8988T (cell line): ENCODE results near the gene TTLL9.
A peak's percentile ranks its signal among the peaks of the same experiment; 100 is the strongest.

Experiments used
- DNase-seq: peaks from one replicate; pipeline ENCODE4 v3.0.0; 2011

TTLL9 gene

GRCh38 chr20:31859266-31859997 lies 11.0 kb upstream of the TTLL9 start:
- no peak for DNase-seq

GRCh38 chr20:31859998-31860380 lies 10.4 kb upstream of the TTLL9 start:
- DNase-seq: no peak

DNA sequence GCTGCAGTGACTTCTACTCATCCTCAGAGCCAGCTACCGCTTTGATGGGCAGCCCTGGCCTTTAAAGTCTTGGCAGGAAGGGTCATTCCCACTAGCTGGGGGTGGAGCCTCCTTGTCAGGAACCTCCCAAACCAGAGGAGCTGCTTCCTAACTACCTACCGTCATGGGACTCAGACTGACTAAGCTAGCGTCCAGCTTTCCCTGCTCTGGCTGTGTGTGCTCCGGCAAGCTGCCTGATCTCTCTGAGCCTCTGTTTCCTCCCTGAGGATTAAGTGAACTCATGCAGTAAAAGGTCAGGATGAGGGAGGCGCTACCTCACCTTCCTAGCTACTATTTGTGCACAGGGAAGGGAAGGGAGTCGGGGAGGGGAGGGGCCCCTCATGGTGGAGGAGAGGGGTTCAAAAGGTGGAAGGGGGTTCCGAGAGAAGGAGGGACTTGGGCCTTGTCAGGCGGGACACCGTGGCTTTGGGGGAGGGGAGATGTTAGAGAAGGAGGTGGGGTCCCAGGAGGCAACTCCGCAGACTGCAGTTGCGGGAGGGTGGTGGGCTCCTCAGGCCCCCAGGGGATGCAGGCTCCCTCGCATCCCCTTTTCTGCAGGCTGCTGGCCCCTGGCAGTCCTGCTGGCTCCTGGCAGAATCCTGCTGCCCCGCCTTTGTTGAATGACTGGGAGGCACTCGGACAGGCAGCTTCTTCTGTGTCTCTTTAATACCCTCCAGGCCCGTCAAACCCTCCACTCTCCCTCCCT lies 9.9 kb upstream of the TTLL9 start:
- DNase-seq: peak; percentile 62

DNA sequence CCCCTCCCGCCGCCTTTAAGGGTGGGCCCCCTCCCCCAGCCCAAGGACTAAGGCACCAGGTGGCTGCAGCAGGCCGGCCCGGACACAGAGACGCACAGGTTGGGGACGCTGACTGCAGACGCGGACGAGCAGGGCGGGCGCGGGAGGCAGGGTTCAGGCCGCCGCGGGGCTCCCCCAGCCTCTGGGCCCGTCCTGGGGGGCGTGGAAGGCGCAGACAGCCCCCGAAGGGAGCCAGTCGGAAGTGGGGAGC lies 9.4 kb upstream of the TTLL9 start:
- no peak for DNase-seq

GRCh38 chr20:31861385-31862156 lies 8.9 kb upstream of the TTLL9 start:
- DNase-seq: peak; percentile 98

- no peak for DNase-seq
Measured at GRCh38 chr20:31862157-31862470, 8.3 kb upstream of the TTLL9 start.

DNA sequence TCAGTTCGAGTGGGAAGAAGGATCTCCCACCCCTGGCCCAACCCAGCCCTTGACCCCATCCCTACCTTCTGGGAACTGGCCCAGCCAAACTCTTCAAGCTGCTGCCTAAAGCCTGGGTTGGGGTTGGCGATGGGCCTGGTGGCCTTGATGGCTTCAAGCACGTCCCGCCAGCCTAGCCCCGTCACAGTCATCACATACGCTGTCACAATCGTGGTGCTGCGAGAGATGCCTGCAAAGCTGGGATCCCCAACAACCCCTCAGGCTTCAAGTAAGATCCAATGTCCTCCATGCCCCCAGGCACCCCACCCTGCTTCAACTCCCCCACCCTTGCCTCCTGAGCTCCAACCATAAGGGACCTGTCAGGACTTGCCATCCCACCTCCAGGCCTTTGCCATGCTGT lies 7.9 kb upstream of the TTLL9 start:
- DNase-seq: no peak

DNA sequence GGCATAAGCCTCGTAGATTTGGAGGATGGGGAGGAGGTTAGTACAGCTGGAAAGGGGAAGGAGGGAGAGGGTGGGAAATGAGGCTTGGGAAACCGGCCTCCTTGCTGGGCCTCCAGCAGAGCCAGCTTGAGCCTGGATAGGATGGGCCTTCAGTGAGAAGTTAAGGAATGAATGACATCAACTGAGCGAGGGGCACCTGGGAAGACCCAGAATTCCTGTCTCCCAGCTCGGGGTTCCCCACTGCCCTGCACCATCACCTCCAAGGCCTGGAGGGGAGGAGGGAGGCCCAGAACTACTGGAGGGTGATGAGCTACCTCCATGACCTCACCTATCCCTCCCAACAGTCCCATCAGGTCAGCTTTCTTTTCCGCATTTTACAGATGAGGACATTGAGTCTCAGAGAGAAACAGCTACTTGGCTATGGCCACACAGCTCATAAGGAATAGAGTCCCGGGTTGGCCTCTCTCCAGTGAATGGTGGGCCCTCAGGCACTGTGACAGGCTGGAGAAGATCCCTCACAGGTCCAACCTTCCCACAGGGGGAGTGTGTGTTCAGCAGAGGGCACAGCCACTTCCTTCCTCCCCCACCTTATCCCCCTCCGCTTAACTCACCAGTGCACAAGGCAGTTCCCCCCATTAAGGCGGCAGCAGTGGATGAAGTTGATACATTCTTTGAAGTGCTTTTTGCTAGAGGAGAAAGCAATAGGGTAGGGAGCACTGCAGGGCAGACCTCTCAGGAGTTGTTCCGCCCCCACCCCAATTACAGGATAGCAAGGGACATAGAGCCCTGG lies 6.9 kb upstream of the TTLL9 start:
- no peak for DNase-seq

DNA sequence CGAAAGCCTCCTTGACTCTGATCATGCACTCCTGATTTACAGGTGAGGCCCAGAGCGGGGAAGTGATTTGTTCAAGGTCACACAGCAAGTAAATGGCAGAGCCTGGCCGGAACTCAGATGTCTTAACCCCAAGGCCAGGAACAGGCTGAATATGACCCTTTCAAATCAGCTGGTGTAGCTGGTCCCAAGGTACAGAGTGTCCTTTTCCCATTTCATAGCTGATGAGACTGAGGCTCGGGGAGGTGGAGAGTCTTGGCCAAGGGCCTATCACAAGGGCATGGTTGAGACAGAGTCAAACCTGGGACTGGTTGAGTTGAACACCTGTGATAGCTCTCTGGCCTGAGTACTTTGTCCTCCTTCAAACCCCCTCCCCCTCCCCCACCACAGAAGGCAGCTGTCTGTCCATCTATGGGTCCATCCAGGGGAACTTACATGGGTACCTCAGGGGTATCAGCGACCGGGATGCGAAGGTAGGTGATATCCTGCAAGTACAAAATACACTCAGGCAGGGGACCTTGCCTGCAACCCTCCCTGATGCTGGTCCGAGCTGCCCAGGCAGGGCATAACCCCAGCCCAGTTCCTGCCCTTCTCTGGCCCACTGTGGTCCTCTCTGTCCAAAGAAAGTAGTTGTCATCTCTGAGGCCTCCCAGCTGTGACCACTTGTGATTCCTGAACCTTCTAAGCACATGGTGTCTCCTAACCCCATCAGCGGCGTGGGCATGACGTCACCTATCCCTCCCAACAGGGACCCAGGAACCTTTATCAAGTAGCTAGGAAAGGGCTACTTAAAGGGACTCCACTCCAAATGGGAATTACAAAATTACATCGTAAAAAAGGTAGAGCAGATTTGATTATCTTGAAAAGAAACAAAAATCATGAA lies 5.7 kb upstream of the TTLL9 start:
- DNase-seq: no peak

DNA sequence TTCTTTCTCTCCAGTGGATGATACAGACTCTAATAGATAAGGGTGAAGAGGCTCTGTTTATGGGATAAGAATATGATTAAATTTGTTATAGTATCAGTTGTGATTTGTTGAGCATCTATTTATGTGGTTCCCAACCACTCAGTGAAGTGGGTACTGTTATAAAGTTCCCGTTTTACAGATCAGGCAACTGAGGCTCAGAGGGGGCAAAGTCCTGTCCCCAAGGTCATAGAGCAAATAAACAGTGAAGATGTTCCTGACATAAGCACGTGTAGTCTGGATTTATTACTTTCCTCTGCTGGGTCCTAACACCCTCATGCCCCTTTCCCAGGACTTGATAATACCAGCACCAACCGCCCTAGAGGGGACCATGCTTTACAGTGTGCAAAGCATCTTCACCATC lies 4.2 kb upstream of the TTLL9 start:
- DNase-seq: no peak

DNA sequence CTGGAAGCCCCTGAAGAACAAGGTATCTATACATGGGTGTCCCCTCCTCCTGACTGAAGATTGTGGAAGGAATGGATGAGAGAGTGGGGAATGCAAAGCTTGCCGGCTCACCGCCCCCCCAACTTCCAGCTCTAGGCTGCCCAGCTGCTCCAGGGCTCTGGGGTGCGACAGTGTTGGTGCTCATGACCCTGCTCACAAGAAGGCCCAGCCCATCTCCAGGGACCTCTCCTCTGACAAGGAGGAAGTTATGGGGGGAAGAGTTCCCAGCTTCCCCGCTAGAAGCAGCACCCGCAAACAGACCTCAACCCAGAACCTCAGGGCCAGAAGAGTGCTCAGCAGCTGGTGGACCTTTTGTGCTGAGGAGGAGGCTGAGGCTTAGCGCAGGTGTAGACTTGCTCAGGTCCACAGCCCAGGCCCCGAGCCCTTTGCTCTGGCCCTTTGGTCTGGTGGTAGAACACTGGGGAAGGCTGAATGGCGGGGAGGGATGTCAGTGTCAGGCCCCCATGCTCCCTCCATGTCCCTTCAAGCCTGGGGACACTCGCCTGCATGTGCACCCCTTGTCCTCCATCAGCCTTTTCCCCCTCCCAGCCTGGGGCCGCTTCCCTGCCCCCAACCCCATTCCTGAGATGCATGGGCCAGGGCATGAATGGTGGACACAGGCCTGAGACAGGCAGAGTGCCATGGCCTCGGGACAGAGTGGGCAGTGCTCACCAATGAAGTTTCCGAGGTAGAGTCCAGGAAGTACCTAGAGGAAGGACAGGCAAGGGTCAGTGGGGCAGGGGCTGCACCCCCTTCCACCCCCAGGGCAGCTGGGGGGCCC lies 1.4 kb upstream of the TTLL9 start:
- DNase-seq: no peak

GRCh38 chr20:31869673-31869941 lies 827 bp upstream of the TTLL9 start:
- no peak for DNase-seq

DNA sequence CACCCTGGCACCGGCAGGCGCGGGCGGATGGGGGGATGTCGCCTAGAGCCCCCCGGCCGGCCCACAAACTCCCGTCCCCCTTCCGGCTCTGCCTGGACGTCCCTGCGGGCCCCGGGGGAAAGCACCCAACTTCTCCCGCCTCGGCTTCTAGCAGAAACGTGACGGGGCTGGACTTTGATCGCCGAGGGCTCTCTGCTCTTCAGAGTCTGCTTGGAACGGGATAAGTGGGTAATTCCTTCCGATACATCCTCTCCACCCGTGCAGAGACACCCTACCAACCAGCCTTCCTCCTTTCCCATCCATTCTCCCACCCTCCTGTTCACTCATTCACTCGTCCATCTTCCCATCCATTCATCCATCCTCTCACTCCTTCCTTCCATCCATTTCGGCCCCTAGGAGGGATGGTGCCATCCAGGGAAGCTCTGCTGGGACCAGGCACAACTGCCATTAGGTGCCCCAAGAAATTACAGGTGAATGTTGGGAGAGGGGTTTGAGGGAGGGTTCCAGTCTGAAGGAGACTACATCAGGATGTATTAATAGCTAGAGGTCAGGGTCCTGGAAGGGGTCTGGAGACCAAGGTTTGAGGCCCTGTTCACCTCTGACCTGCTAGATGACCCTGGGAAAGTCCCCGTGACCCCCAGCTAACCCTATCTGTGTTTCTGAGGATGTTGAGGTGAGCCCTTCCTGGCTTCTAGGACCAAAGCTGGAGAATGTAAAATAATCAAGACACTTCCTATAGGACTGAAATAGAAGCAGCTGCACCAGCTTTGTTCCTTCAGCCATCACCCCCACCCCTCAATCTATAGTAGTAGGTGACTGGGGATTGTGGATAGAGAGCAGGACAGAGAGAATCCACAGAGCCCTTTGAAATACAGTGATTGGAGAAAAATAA lies 538 bp downstream of the TTLL9 start:
- DNase-seq: no peak

DNA sequence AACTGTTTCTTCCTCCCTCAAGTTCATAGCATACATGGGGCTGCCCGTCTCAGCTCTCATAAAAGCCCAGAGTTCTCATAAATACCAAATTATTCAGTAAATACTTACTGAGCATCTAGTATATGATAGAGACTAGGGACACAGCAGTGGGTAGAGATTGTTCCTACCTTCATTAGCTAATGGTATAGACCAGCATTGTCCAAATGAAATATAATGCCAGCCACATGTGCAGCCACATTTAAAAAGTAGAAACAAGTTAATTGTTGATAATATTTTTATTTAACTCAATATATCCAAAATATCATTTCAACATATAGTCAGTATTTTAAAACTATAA lies 1.2 kb downstream of the TTLL9 start:
- no peak for DNase-seq

- DNase-seq: no peak
Measured at GRCh38 chr20:31872406-31872805, 2.0 kb downstream of the TTLL9 start.

- DNase-seq: no peak
Measured at GRCh38 chr20:31875671-31876070, 5.2 kb downstream of the TTLL9 start.

- no peak for DNase-seq
Measured at GRCh38 chr20:31877684-31878083, 7.2 kb downstream of the TTLL9 start.

GRCh38 chr20:31879143-31879987 lies 8.9 kb downstream of the TTLL9 start:
- DNase-seq: peak; percentile 88

DNA sequence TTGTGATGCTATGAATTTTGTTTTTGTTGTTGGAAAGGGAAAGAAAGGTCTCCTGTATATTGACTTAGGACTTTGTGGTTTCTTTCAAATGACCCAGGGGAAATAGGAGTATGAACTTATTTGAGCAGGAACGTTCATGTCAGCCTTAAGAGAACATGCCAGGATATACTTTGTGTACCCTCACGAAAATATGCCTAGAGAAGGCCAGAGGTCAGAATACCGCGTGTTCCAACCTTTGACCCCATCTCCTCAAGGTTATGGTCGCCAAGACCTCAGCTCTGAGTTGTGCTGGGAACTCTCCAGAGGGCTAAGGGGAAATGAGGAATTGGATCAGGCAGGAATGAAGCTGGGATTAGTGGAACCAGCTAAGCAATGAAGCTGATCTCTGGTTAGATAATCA lies 11.5 kb downstream of the TTLL9 start:
- no peak for DNase-seq

- no peak for DNase-seq
Measured at GRCh38 chr20:31883829-31884228, 13.4 kb downstream of the TTLL9 start.
